H9 (cell line): Measurements from ENCODE around the gene TEK. TPM values are rescaled to one million over a fixed set of nuclear protein-coding genes. Genes with fewer than 3 reads are reported as not detected.

Experiments used
- DNase-seq: peaks from one replicate; pipeline ENCODE4 v3.0.0-alpha.2; 2017
- H2AFZ ChIP-seq: one replicate; pipeline ENCODE4 v1.6.1; 2013; ENCODE audit warnings: mild to moderate bottlenecking, low read length, control low read depth, moderate library complexity
- H2AK5ac ChIP-seq: 2 replicates; pipeline ENCODE4 v1.6.1; 2013; ENCODE audit warnings: low read length, control low read depth, mixed read lengths; ENCODE audit not compliant: insufficient read length
- H2BK120ac ChIP-seq: one replicate; pipeline ENCODE4 v1.6.1; 2013; ENCODE audit warnings: low read depth, mild to moderate bottlenecking, low read length, control low read depth, inconsistent platforms; ENCODE audit not compliant: poor library complexity, severe bottlenecking
- H2BK12ac ChIP-seq: 2 replicates; pipeline ENCODE4 v1.6.1; 2013; ENCODE audit warnings: low read length, control low read depth, mixed read lengths, low read depth; ENCODE audit not compliant: insufficient read length
- H2BK15ac ChIP-seq: 2 replicates; pipeline ENCODE4 v1.6.1; 2013; ENCODE audit warnings: low read depth, low read length, control low read depth
- H2BK20ac ChIP-seq: one replicate; pipeline ENCODE4 v1.6.1; 2013; ENCODE audit warnings: low read depth, mild to moderate bottlenecking, low read length, control low read depth, inconsistent platforms; ENCODE audit not compliant: poor library complexity, severe bottlenecking
- H2BK5ac ChIP-seq: 2 replicates; pipeline ENCODE4 v1.6.1; 2013; ENCODE audit warnings: low read length, control low read depth, mixed read lengths; ENCODE audit not compliant: insufficient read length
- H3K14ac ChIP-seq: 2 replicates; pipeline ENCODE4 v1.6.1; 2013; ENCODE audit warnings: low read length, control low read depth; ENCODE audit not compliant: insufficient read depth
- H3K18ac ChIP-seq: 2 replicates; pipeline ENCODE4 v1.6.1; 2013; ENCODE audit warnings: low read depth, mild to moderate bottlenecking, mixed read lengths, low read length, control low read depth; ENCODE audit not compliant: insufficient read length
- H3K23ac ChIP-seq: 2 replicates; pipeline ENCODE4 v1.6.1; 2013; ENCODE audit warnings: low read length, control low read depth, mixed read lengths, low read depth; ENCODE audit not compliant: insufficient read length
- H3K23me2 ChIP-seq: 2 replicates; pipeline ENCODE4 v1.6.1; 2013; ENCODE audit warnings: low read depth, mild to moderate bottlenecking, mixed read lengths, low read length, control low read depth; ENCODE audit not compliant: insufficient read length, poor library complexity, severe bottlenecking
- H3K27ac ChIP-seq: 2 replicates; pipeline ENCODE4 v1.5.1; 2013; ENCODE audit warnings: low read length, control low read depth, mixed read lengths, low read depth; ENCODE audit not compliant: insufficient read length
- H3K27me3 ChIP-seq: 2 replicates; pipeline ENCODE4 v1.6.1; 2013; ENCODE audit warnings: low read length, control low read depth, inconsistent platforms; ENCODE audit not compliant: insufficient read depth
- H3K4ac ChIP-seq: 2 replicates; pipeline ENCODE4 v1.6.1; 2013; ENCODE audit warnings: low read depth, mild to moderate bottlenecking, control low read depth, inconsistent platforms, low read length, moderate library complexity
- H3K4me1 ChIP-seq: 2 replicates; pipeline ENCODE4 v1.6.1; 2013; ENCODE audit warnings: low read length, control low read depth, inconsistent platforms; ENCODE audit not compliant: insufficient read depth
- H3K4me2 ChIP-seq: 2 replicates; pipeline ENCODE4 v1.6.1; 2013; ENCODE audit warnings: low read length, control low read depth, mixed read lengths; ENCODE audit not compliant: insufficient read length, insufficient read depth
- H3K56ac ChIP-seq: 2 replicates; pipeline ENCODE4 v1.6.1; 2013; ENCODE audit warnings: low read depth, mild to moderate bottlenecking, mixed read lengths, low read length, control low read depth; ENCODE audit not compliant: insufficient read length
- H3K79me1 ChIP-seq: 2 replicates; pipeline ENCODE4 v1.6.1; 2013; ENCODE audit warnings: low read depth, mild to moderate bottlenecking, moderate library complexity, low read length, control low read depth, inconsistent platforms; ENCODE audit not compliant: insufficient read depth, poor library complexity, severe bottlenecking
- H3K79me2 ChIP-seq: 2 replicates; pipeline ENCODE4 v1.6.1; 2013; ENCODE audit warnings: low read length, control low read depth, inconsistent platforms; ENCODE audit not compliant: insufficient read depth
- H3K9ac ChIP-seq: 2 replicates; pipeline ENCODE4 v1.6.1; 2013; ENCODE audit warnings: low read length, control low read depth, mixed read lengths; ENCODE audit not compliant: insufficient read length; ENCODE audit errors: extremely low read depth
- H3K9me3 ChIP-seq: one replicate; pipeline ENCODE4 v1.6.1; 2013; ENCODE audit warnings: low read depth, low read length, inconsistent platforms; ENCODE audit not compliant: control insufficient read depth
- H3T11ph ChIP-seq: one replicate; pipeline ENCODE4 v1.6.1; 2013; ENCODE audit warnings: mild to moderate bottlenecking, low read length, control low read depth, inconsistent platforms
- H4K20me1 ChIP-seq: one replicate; pipeline ENCODE4 v1.6.1; 2013; ENCODE audit not compliant: control insufficient read depth, insufficient read length, insufficient read depth
- H4K5ac ChIP-seq: 2 replicates; pipeline ENCODE4 v1.6.1; 2013; ENCODE audit warnings: low read depth, mild to moderate bottlenecking, mixed read lengths, low read length, control low read depth; ENCODE audit not compliant: insufficient read length
- H4K8ac ChIP-seq: replicated peaks from 2 replicates; pipeline ENCODE4 v1.6.1; 2013; ENCODE audit warnings: low read length, control low read depth, mixed read lengths, low read depth; ENCODE audit not compliant: insufficient read length
- H4K91ac ChIP-seq: 2 replicates; pipeline ENCODE4 v1.6.1; 2013; ENCODE audit warnings: low read depth, mild to moderate bottlenecking, moderate library complexity, mixed read lengths, low read length, control low read depth; ENCODE audit not compliant: insufficient read length
- H3K27ac Mint-ChIP-seq, 3 experiments: 2 replicates in 2 of 3; 3 replicates in 1 of 3; pipeline ENCODE4 v1.8.0; 2020 to 2021; ENCODE audit warnings: mixed read lengths in 3 of 3, mild to moderate bottlenecking in 1 of 3, moderate library complexity in 1 of 3
- H3K27me3 Mint-ChIP-seq: 2 replicates; pipeline ENCODE4 v1.8.0; 2021; ENCODE audit warnings: low read depth, mild to moderate bottlenecking, moderate library complexity, mixed read lengths
- H3K36me3 Mint-ChIP-seq, 3 experiments: 2 replicates in 2 of 3; 3 replicates in 1 of 3; pipeline ENCODE4 v1.8.0; 2020 to 2021; ENCODE audit warnings: low read depth in 3 of 3, mixed read lengths in 3 of 3; ENCODE audit not compliant: insufficient read depth in 1 of 3
- H3K4me1 Mint-ChIP-seq, 2 experiments: 2 replicates each; pipeline ENCODE4 v1.8.0; 2020; ENCODE audit warnings: mixed read lengths in 2 of 2
- H3K4me3 Mint-ChIP-seq, 2 experiments: 2 replicates in 1 of 2; 3 replicates in 1 of 2; pipeline ENCODE4 v1.8.0; 2020 to 2021; ENCODE audit warnings: mild to moderate bottlenecking in 2 of 2, mixed read lengths in 2 of 2, moderate library complexity in 1 of 2
- H3K9me3 Mint-ChIP-seq, 2 experiments: 2 replicates in 1 of 2; 3 replicates in 1 of 2; pipeline ENCODE4 v1.8.0; 2020; ENCODE audit warnings: mild to moderate bottlenecking in 2 of 2, mixed read lengths in 2 of 2, moderate library complexity in 1 of 2
- WGBS: extraction: QIAGEN DNeasy Blood & Tissue Kit; methylation state at CpG from one replicate; pipeline ENCODE4 v1.1.7; 2013; ENCODE audit warnings: missing lambda C conversion rate, low lambda C conversion rate, mixed read lengths; ENCODE audit not compliant: insufficient read length; ENCODE audit errors: extremely low coverage; 5-methylcytosine and 5-hydroxymethylcytosine counted together
- total RNA-seq: library from RNA; stranded (reverse); gene quantifications from 2 replicates; pipeline ENCODE4 v1.2.1, GENCODE V29; 2021
- TF ChIP-seq, protein P1 (sequence below): fragments of 200-600 bp; sonication (generic); conservative IDR thresholded peaks from 3 replicates; pipeline ENCODE4 v1.8.0; 2021; ENCODE audit warnings: antibody characterized with exemption, mild to moderate bottlenecking

Gene TEK
- total RNA-seq, 1 experiment from 2014 or later, result 1.8 TPM

DNA sequence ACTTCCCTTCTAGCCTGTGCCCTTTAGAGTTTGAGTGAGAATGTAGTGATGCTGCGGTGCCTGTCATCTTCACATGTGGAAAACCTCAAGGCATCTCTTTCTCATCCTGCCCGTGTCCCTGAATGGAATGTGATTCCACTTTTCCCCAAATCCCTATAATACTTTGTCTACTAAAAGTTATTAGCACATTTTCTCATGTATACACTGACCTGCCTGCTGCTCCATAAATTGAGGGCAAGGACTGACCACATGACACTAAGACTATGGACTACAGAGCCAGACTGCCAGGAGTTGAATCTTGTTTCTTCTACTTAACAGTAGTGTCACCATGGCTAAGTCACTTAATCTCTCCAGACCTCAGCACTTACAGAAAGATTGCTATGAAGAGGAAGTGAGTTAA, 93.0 kb downstream of the TEK start:
- Histone ChIP-seq H3K9ac (no peak overlapping the region), H2BK15ac (no peak overlapping the region), H2BK120ac (no peak overlapping the region), H3K27ac (no peak overlapping the region), H3T11ph (no peak overlapping the region), H3K4me2 (no peak overlapping the region), H3K23ac (no peak overlapping the region), H4K91ac (no peak overlapping the region), H2BK12ac (no peak overlapping the region), H3K56ac (no peak overlapping the region), H4K20me1 (no peaks in the 10 kb centered on the region), H4K5ac (no peak overlapping the region), H3K79me2 (no peaks in the 10 kb centered on the region), H4K8ac (no peak overlapping the region), H2AK5ac (no peak overlapping the region), H3K4ac (no peak overlapping the region), H2AFZ (no peak overlapping the region), H3K79me1 (no peaks in the 10 kb centered on the region), H3K4me1 (no peaks in the 10 kb centered on the region), H3K27me3 (no peaks in the 10 kb centered on the region), H3K14ac (no peak overlapping the region), H3K9me3 (no peaks in the 10 kb centered on the region), H3K23me2 (no peaks in the 10 kb centered on the region), H2BK5ac (no peak overlapping the region), H2BK20ac (no peak overlapping the region), H3K18ac (no peak overlapping the region)
- TF ChIP-seq, protein P1, sequence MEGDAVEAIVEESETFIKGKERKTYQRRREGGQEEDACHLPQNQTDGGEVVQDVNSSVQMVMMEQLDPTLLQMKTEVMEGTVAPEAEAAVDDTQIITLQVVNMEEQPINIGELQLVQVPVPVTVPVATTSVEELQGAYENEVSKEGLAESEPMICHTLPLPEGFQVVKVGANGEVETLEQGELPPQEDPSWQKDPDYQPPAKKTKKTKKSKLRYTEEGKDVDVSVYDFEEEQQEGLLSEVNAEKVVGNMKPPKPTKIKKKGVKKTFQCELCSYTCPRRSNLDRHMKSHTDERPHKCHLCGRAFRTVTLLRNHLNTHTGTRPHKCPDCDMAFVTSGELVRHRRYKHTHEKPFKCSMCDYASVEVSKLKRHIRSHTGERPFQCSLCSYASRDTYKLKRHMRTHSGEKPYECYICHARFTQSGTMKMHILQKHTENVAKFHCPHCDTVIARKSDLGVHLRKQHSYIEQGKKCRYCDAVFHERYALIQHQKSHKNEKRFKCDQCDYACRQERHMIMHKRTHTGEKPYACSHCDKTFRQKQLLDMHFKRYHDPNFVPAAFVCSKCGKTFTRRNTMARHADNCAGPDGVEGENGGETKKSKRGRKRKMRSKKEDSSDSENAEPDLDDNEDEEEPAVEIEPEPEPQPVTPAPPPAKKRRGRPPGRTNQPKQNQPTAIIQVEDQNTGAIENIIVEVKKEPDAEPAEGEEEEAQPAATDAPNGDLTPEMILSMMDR, result no peak
- H3K36me3 Mint-ChIP-seq, result no peaks in the 10 kb centered on the region
- WGBS, result no CpG with 5 or more reads among the region's 2 CpGs
- H3K9me3 Mint-ChIP-seq, result no peaks in the 10 kb centered on the region
- no peaks in the 10 kb centered on the region for H3K4me1 Mint-ChIP-seq
- no peak overlapping the region for H3K4me3 Mint-ChIP-seq
- no peak for DNase-seq
- no peak overlapping the region for H3K27ac Mint-ChIP-seq
- no peaks in the 10 kb centered on the region for H3K27me3 Mint-ChIP-seq
